Hepatocyte (in vitro differentiated cells): Measurements from ENCODE around the gene LIMS4.
"Not testable (repeated sequence)": the region's sequence is repeated elsewhere in the genome, so short reads cannot be mapped to it uniquely, and the experiment has no call there.

Source experiments
- EZH2 ChIP-seq: fragments of 200-600 bp; sonication (generic); IDR thresholded peaks from 2 replicates; pipeline ENCODE4 v1.6.1; 2016; ENCODE audit warnings: antibody characterized with exemption, mild to moderate bottlenecking, borderline replicate concordance
- TF ChIP-seq, protein P1 (sequence below): fragments of 200-600 bp; sonication (generic); IDR thresholded peaks from 2 replicates; pipeline ENCODE4 v1.5.1; 2016; ENCODE audit warnings: antibody characterized with exemption, mild to moderate bottlenecking; ENCODE audit not compliant: poor library complexity

DNA sequence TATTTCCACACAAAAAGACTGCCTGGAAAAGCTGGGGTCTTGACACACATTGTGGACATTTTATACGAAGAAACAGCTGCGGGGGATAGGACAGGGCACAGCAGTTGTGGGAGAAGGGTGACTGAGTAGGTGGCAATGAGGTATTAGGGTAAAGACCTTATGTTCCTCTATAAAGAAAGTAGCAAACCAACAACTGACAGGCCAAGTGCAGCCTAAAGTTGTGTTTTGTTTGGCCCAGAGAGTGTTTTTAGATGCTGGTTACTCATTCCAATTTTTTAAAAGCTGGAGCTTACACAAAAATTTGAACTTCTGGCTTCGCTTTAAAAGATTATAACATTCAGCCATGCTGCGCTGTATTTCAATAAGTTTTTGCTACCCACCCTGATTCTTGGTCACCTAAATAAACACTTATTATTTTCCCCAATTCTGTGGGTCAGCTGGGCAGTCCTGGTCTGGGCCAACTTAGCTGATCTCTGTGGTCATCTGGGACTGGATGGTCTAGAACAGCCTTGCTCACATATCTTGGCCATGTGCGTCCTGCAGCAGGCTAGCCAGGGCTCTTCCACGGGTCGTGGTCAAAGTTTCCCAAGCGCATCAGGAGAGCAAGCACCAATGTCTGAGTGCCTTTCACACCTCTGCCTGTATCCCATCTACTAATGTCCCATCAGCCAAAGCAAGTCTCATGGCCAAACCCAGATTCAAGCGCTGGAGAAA is 51.8 kb downstream of the LIMS4 start:
- TF ChIP-seq, protein P1, sequence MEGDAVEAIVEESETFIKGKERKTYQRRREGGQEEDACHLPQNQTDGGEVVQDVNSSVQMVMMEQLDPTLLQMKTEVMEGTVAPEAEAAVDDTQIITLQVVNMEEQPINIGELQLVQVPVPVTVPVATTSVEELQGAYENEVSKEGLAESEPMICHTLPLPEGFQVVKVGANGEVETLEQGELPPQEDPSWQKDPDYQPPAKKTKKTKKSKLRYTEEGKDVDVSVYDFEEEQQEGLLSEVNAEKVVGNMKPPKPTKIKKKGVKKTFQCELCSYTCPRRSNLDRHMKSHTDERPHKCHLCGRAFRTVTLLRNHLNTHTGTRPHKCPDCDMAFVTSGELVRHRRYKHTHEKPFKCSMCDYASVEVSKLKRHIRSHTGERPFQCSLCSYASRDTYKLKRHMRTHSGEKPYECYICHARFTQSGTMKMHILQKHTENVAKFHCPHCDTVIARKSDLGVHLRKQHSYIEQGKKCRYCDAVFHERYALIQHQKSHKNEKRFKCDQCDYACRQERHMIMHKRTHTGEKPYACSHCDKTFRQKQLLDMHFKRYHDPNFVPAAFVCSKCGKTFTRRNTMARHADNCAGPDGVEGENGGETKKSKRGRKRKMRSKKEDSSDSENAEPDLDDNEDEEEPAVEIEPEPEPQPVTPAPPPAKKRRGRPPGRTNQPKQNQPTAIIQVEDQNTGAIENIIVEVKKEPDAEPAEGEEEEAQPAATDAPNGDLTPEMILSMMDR: not testable (repeated sequence)
- TF ChIP-seq EZH2: not testable (repeated sequence)
